Subcutaneous adipose tissue (tissue), 4 donors: ENCODE data around the gene KCTD12. TPM values are rescaled to one million over a fixed set of nuclear protein-coding genes. Genes with fewer than 3 reads are reported as not detected.

Source experiments
- CTCF ChIP-seq: fragments of 450-650 bp; IDR thresholded peaks from one replicate; pipeline ENCODE4 v1.5.1; 2016; ENCODE audit warnings: low read depth, mild to moderate bottlenecking, control low read depth, antibody characterized with exemption, moderate library complexity
- total RNA-seq, 4 donors: library from RNA; depleted of rRNA; stranded (reverse); fragments of >200 nt; gene quantifications; one replicate each; pipeline ENCODE4 v1.1.0, GENCODE V29; 2016

KCTD12 gene
- total RNA-seq, result 100 to 1,000 TPM; 114 to 211 (median 151) TPM

- TF ChIP-seq CTCF, result no peak
Measured at GRCh38 chr13:76886292-76887075, at the start of gene KCTD12. Gene KCTD12, minus strand, starts transcription at chr13:76886405. Its CDS starts 257 bp downstream, at chr13:76886148.

GRCh38 chr13:76934671-76935070 lies 48.5 kb upstream of the KCTD12 start:
- TF ChIP-seq CTCF, result no peak

GRCh38 chr13:76932076-76932475 lies 45.9 kb upstream of the KCTD12 start:
- no peak for TF ChIP-seq CTCF

GRCh38 chr13:76929851-76930374 lies 43.7 kb upstream of the KCTD12 start:
- TF ChIP-seq CTCF, result no peak

- no peak for TF ChIP-seq CTCF
Measured at GRCh38 chr13:76929320-76929719, 43.1 kb upstream of the KCTD12 start.

- TF ChIP-seq CTCF, result no peak
Measured at GRCh38 chr13:76928456-76928855, 42.3 kb upstream of the KCTD12 start.

GRCh38 chr13:76927955-76928354 lies 41.8 kb upstream of the KCTD12 start:
- TF ChIP-seq CTCF, result no peak
